ENCODE measurements around the gene IL17RD.

Gene IL17RD

DNA sequence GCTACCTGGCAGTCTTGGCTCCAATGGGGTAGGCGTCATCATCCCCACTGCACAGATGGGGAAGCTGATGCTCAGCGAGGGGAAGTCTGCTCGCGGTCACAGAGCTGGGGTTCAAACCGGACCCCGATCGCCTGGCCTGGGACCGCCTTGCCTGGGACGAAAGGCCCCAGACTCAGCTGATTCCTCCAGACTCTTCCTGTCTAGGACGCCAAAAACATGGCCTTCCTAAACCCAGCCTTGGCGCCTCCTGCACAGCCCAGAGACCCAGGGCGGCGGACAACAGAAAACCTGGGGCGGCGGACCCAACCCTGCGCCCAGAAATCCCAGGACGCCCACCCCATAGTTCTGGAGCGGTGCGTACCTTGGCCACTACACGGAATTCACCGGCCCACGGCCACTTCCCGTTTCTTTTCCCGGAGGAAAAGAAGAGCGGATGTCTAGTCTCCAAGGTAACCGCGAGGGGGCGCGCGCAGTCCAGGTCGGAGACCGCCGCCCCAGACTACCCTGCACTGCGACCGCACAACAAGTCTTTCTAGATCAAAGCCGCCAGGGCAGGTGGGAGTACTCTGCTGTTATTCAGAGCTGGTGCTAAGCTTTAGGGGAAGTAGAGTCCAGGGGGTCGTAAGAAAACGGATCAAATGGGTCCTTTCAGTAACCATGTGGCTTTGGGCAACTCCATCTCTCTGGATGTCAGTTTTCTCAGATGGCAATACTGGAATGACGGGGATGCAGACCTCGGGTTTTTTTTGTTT lies 4.9 kb upstream of the IL17RD start:
- Histone ChIP-seq H3K4me1 (ENCODE audit: control insufficient read depth in 1 of 2, insufficient read depth in 2 of 2, low read length in 2 of 2) (peaks cover 0 to 5% of the 10 kb centered on the region in 2 donors), H3K27ac (ENCODE audit: low read length) (no peak overlapping the region), H3K27me3 (ENCODE audit: low read depth, low read length) (no peaks in the 10 kb centered on the region), H3K36me3 (ENCODE audit: control insufficient read depth in 1 of 2, insufficient read depth in 2 of 2, low read length in 2 of 2) (no peaks in the 10 kb centered on the region), H3K4me3 (ENCODE audit: low read depth in 1 of 2, low read length in 2 of 2) (peak overlapping the region; percentile 58 to 59), H3K9me3 (ENCODE audit: control insufficient read depth in 1 of 2, low read length in 2 of 2) (no peaks in the 10 kb centered on the region)

DNA sequence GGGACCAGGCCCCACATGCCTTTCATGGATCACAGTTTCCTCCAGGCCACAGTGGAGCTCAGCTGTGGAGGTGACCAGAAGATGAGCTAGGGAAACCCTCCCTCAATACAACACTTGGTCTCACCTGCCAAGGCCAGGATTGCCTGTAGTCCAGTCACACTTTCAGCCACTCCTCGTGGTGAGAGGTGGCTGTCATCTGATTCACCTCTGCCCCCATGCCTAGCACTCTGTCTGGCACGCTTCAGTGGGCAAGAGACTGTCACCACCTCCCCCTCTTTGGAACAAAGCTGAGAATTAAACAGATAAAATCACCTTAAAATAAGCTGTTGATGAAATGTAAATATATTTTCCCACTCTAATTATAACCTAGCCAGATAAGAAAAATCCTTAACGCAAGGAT lies 4.0 kb upstream of the IL17RD start:
- Histone ChIP-seq H3K27me3 (ENCODE audit: low read depth, low read length) (peaks cover 5% of the 10 kb centered on the region), H3K4me3 (ENCODE audit: low read depth in 1 of 2, low read length in 2 of 2) (no peak overlapping the region), H3K36me3 (ENCODE audit: control insufficient read depth in 1 of 2, insufficient read depth in 2 of 2, low read length in 2 of 2) (no peaks in the 10 kb centered on the region), H3K27ac (ENCODE audit: low read length) (no peak overlapping the region), H3K4me1 (ENCODE audit: control insufficient read depth in 1 of 2, insufficient read depth in 2 of 2, low read length in 2 of 2) (peaks cover 0 to 12% of the 10 kb centered on the region in 2 donors), H3K9me3 (ENCODE audit: control insufficient read depth in 1 of 2, low read length in 2 of 2) (no peaks in the 10 kb centered on the region)

DNA sequence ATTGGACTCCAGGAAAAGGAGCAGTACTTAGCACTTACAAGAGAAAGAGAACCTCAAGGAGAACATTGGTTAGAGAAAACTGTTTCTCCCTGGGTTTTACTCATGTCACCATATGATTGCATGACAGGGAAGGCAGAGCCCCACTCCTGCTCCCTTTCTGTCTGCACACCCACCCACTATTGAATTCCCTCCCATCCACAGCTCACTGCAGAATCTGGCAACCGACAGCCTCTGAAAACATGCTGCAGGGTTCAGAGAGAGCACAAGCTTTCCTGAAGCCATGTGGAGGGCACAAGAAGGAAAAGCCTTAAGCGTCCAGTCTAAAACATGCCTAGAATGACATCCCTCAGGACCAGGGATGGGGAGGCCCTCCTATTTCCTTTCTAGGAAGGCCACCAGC lies 3.0 kb upstream of the IL17RD start:
- no peaks in the 10 kb centered on the region for H3K36me3 ChIP-seq (ENCODE audit: control insufficient read depth in 1 of 2, insufficient read depth in 2 of 2, low read length in 2 of 2)
- H3K9me3 ChIP-seq (ENCODE audit: control insufficient read depth in 1 of 2, low read length in 2 of 2), result no peaks in the 10 kb centered on the region
- peaks cover 0 to 18% of the 10 kb centered on the region in 2 donors for H3K4me1 ChIP-seq (ENCODE audit: control insufficient read depth in 1 of 2, insufficient read depth in 2 of 2, low read length in 2 of 2)
- H3K4me3 ChIP-seq (ENCODE audit: low read depth in 1 of 2, low read length in 2 of 2), result no peak overlapping the region
- H3K27me3 ChIP-seq (ENCODE audit: low read depth, low read length), result peaks cover 7% of the 10 kb centered on the region
- H3K27ac ChIP-seq (ENCODE audit: low read length), result no peak overlapping the region

DNA sequence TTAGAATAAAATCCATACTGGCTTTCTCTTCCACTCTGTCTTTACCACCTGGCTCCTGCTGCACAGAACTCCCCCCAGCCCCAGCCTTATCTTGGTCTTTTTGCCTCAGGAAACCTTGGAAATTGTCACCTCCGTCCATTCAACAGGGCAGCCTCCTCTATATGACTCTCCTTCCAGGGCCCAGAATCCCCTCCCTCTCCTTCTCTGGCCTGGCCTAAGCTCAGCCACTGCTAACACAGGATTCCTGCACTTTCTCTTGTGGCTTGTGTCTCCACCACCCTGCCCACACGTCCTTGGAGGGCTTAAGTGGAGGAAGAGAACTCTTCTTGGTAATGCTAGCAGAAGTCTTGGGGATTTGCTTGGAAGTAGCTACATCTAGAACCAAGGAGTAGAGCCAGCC lies 1.5 kb upstream of the IL17RD start:
- peaks cover 7% of the 10 kb centered on the region for H3K27me3 ChIP-seq (ENCODE audit: low read depth, low read length)
- H3K4me3 ChIP-seq (ENCODE audit: low read depth in 1 of 2, low read length in 2 of 2), result no peak overlapping the region
- H3K9me3 ChIP-seq (ENCODE audit: control insufficient read depth in 1 of 2, low read length in 2 of 2), result no peaks in the 10 kb centered on the region
- peaks cover 0 to 30% of the 10 kb centered on the region in 2 donors for H3K4me1 ChIP-seq (ENCODE audit: control insufficient read depth in 1 of 2, insufficient read depth in 2 of 2, low read length in 2 of 2)
- no peak overlapping the region for H3K27ac ChIP-seq (ENCODE audit: low read length)
- H3K36me3 ChIP-seq (ENCODE audit: control insufficient read depth in 1 of 2, insufficient read depth in 2 of 2, low read length in 2 of 2), result no peaks in the 10 kb centered on the region

DNA sequence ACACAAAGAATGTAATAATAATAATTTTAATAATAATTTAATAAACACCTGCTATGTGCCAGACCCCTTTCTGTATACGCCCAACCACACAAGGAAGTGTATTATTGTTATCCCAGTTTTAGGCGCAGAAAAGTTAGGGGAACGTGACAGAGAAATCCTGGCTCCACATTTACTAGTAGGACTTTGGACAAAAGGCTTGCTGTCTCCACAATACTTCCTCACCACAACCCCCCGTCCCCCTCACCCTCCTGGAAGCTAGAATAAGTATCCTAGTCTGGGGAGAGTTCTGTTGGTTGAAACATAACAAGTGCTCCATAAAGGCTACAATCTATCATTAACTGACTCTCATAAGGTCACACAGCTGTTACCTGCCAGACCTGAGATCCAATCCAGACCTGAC lies 488 bp upstream of the IL17RD start:
- H3K4me1 ChIP-seq (ENCODE audit: control insufficient read depth in 1 of 2, insufficient read depth in 2 of 2, low read length in 2 of 2), result peaks cover 0 to 39% of the 10 kb centered on the region in 2 donors
- H3K27ac ChIP-seq (ENCODE audit: low read length), result no peak overlapping the region
- H3K9me3 ChIP-seq (ENCODE audit: control insufficient read depth in 1 of 2, low read length in 2 of 2), result no peaks in the 10 kb centered on the region
- H3K27me3 ChIP-seq (ENCODE audit: low read depth, low read length), result peaks cover 7% of the 10 kb centered on the region
- H3K4me3 ChIP-seq (ENCODE audit: low read depth in 1 of 2, low read length in 2 of 2), result no peak overlapping the region
- H3K36me3 ChIP-seq (ENCODE audit: control insufficient read depth in 1 of 2, insufficient read depth in 2 of 2, low read length in 2 of 2), result no peaks in the 10 kb centered on the region

DNA sequence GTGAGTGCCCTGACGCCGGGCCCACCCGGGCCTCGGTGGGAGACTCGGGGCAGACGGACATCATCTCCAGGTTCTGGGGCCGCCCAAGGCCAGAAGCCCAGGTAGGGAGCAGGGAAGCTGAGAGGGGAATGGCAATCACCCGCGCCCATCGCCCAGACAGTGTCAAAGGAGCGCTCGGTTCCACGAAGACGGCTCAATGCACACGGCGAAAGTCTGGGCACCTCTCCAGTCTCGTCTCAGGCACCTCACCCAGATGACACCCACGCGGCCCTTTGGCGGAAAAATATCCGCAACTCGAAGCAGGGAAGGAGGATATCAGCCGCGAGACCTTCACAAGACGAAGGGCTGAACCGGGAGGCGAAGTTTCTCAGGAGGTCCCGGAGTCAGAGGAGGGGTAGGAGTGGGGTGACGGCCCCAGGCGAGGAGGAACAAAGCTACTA lies 916 bp downstream of the IL17RD start:
- H3K36me3 ChIP-seq (ENCODE audit: control insufficient read depth in 1 of 2, insufficient read depth in 2 of 2, low read length in 2 of 2), result no peaks in the 10 kb centered on the region
- H3K9me3 ChIP-seq (ENCODE audit: control insufficient read depth in 1 of 2, low read length in 2 of 2), result no peaks in the 10 kb centered on the region
- no peak overlapping the region for H3K27ac ChIP-seq (ENCODE audit: low read length)
- H3K4me3 ChIP-seq (ENCODE audit: low read depth in 1 of 2, low read length in 2 of 2), result peak overlapping the region; percentile 49 to 89
- peaks cover 0 to 52% of the 10 kb centered on the region in 2 donors for H3K4me1 ChIP-seq (ENCODE audit: control insufficient read depth in 1 of 2, insufficient read depth in 2 of 2, low read length in 2 of 2)
- H3K27me3 ChIP-seq (ENCODE audit: low read depth, low read length), result peaks cover 7% of the 10 kb centered on the region

DNA sequence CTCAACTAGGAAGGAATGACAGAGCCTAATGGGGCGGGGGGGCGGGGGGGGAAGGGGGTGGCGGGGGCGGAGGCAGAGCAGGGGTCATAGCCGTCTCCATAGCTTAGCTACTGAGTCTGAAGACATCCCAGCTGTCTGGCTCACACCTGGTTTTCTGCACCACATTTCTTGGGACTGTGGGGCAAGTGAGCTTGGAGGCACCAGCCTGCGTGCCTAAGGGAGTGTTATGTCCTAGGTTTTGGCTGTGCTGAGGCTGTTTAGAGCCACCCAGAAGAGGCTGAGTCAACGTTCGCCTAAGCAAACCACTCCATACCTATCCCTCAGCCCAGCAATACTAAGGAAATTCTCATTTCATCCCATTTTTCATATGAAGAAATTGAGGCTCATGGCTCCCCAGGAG lies 1.4 kb downstream of the IL17RD start:
- Histone ChIP-seq H3K27ac (ENCODE audit: low read length) (no peak overlapping the region), H3K27me3 (ENCODE audit: low read depth, low read length) (peaks cover 7% of the 10 kb centered on the region), H3K9me3 (ENCODE audit: control insufficient read depth in 1 of 2, low read length in 2 of 2) (no peaks in the 10 kb centered on the region), H3K4me1 (ENCODE audit: control insufficient read depth in 1 of 2, insufficient read depth in 2 of 2, low read length in 2 of 2) (peaks cover 0 to 55% of the 10 kb centered on the region in 2 donors), H3K36me3 (ENCODE audit: control insufficient read depth in 1 of 2, insufficient read depth in 2 of 2, low read length in 2 of 2) (no peaks in the 10 kb centered on the region), H3K4me3 (ENCODE audit: low read depth in 1 of 2, low read length in 2 of 2) (peak overlapping the region in 1 of 2 donors; percentile 89)

DNA sequence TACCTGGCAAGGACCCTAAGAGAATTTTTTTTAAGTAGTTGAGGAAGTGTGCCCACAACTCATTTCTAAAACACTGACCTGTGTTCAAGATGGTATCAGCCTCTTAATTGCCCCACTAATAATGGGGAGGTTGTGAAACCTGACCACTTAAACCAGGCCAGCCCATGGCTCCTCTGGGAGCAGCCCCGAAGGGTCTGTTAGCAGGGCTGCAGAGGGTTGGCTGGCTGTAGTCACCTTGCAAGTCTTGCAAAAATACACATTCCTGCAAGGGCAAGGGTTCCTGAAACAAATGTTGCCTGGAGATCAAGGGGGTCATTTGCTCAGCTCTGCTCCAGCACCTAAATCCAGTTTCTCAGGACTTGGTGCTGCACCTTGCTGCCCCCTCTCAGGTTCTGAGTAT lies 3.2 kb downstream of the IL17RD start:
- no peak overlapping the region for H3K27ac ChIP-seq (ENCODE audit: low read length)
- H3K4me1 ChIP-seq (ENCODE audit: control insufficient read depth in 1 of 2, insufficient read depth in 2 of 2, low read length in 2 of 2), result peaks cover 0 to 62% of the 10 kb centered on the region in 2 donors
- H3K36me3 ChIP-seq (ENCODE audit: control insufficient read depth in 1 of 2, insufficient read depth in 2 of 2, low read length in 2 of 2), result no peaks in the 10 kb centered on the region
- H3K4me3 ChIP-seq (ENCODE audit: low read depth in 1 of 2, low read length in 2 of 2), result no peak overlapping the region
- no peaks in the 10 kb centered on the region for H3K9me3 ChIP-seq (ENCODE audit: control insufficient read depth in 1 of 2, low read length in 2 of 2)
- H3K27me3 ChIP-seq (ENCODE audit: low read depth, low read length), result peaks cover 7% of the 10 kb centered on the region

DNA sequence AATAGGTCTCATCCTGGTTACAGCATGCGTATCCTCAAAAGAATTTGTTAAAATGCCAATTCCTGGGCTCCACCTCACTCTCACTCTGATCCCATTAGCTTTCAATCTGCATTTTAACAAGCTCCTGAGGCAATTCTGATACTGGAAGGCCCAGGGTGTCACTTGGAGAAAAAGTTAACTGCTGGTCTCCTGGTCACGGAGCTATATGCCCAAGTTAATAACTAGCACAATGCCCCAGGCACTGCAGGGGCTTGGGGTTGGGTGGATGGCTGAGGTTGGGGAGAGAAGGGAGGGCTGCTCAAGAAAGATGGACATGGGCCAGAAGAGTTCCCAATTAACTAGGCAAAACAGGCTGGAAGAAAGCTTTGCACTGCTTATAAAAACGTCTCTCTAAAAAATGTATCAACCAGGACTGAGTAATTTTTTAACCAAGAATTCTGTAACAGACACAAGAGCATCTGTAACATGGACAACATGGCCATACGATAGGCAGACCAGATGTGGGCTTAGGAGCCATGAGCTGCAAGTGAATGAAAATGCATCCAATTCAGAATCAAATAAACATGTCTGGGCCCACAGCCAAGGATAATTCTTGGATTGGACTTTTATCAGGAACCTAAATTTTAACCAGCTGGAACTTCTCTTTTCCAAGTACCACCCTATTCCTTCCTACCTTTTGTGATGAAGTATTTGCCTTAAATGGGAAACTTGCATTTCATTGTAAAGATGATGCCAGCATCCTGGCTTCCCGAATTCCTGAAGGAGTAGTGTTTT lies 4.2 kb downstream of the IL17RD start:
- H3K4me3 ChIP-seq (ENCODE audit: low read depth in 1 of 2, low read length in 2 of 2), result no peak overlapping the region
- H3K9me3 ChIP-seq (ENCODE audit: control insufficient read depth in 1 of 2, low read length in 2 of 2), result no peaks in the 10 kb centered on the region
- no peak overlapping the region for H3K27ac ChIP-seq (ENCODE audit: low read length)
- no peaks in the 10 kb centered on the region for H3K36me3 ChIP-seq (ENCODE audit: control insufficient read depth in 1 of 2, insufficient read depth in 2 of 2, low read length in 2 of 2)
- peaks cover 0 to 63% of the 10 kb centered on the region in 2 donors for H3K4me1 ChIP-seq (ENCODE audit: control insufficient read depth in 1 of 2, insufficient read depth in 2 of 2, low read length in 2 of 2)
- peaks cover 7% of the 10 kb centered on the region for H3K27me3 ChIP-seq (ENCODE audit: low read depth, low read length)

DNA sequence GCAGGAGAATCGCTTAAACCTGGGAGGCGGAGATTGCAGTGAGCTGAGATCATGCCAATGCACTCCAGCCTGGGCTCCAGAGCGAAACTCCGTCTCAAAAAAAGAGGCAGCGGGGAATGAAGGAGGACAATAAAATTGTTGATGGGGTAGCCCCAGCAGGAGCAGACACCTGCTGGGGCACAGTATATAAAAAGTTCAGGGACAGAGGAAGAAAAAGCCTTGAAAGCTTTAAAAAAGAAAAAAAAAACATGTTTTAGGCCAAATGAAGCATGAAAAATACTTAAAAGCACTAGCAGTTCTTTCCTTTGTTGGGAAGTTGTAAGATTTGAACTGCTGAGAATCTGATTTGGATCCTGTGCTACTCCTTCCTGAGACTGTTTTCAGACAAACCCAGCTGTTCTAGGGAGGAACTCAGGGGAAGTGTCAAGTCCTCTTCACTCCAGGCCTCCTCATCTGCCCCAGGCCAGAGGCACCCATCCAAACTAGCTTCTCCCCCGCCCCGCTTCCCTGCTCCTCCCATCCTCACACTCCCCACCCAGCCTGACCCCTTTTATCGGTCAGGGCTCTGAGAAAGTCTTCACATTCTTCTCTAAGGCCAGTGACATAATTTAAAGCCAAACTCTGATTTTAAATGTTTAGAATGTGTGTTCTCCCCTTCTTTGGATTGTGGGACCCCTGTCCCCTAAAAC lies 4.9 kb downstream of the IL17RD start:
- Histone ChIP-seq H3K9me3 (ENCODE audit: control insufficient read depth in 1 of 2, low read length in 2 of 2) (no peaks in the 10 kb centered on the region), H3K4me1 (ENCODE audit: control insufficient read depth in 1 of 2, insufficient read depth in 2 of 2, low read length in 2 of 2) (peaks cover 0 to 59% of the 10 kb centered on the region in 2 donors), H3K4me3 (ENCODE audit: low read depth in 1 of 2, low read length in 2 of 2) (no peak overlapping the region), H3K27ac (ENCODE audit: low read length) (no peak overlapping the region), H3K36me3 (ENCODE audit: control insufficient read depth in 1 of 2, insufficient read depth in 2 of 2, low read length in 2 of 2) (no peaks in the 10 kb centered on the region), H3K27me3 (ENCODE audit: low read depth, low read length) (peaks cover 7% of the 10 kb centered on the region)
